HUES64 (cell line): Measurements from ENCODE around the gene ZDHHC14.
A peak's percentile ranks its signal among the peaks of the same experiment; 100 is the strongest.

Experiments used
- H3K27ac ChIP-seq: 2 replicates; pipeline ENCODE4 v1.7.0; 2013; ENCODE audit warnings: low read depth, low read length, inconsistent platforms
- H3K27me3 ChIP-seq: 2 replicates; pipeline ENCODE4 v1.6.1; 2013; ENCODE audit warnings: mild to moderate bottlenecking, low read length; ENCODE audit not compliant: insufficient read depth
- H3K36me3 ChIP-seq: 2 replicates; pipeline ENCODE4 v1.6.1; 2013; ENCODE audit warnings: mild to moderate bottlenecking, low read length; ENCODE audit not compliant: insufficient read depth
- H3K4me1 ChIP-seq: 2 replicates; pipeline ENCODE4 v1.6.1; 2013; ENCODE audit warnings: mild to moderate bottlenecking, low read length, moderate library complexity; ENCODE audit not compliant: insufficient read depth
- H3K4me3 ChIP-seq: 2 replicates; pipeline ENCODE4 v1.5.1; 2013; ENCODE audit warnings: mild to moderate bottlenecking, low read length, moderate library complexity
- H3K9ac ChIP-seq: 2 replicates; pipeline ENCODE4 v1.6.1; 2013; ENCODE audit warnings: mild to moderate bottlenecking, low read depth, low read length
- H3K9me3 ChIP-seq: 2 replicates; pipeline ENCODE4 v1.6.1; 2013; ENCODE audit warnings: low read depth, low read length; ENCODE audit not compliant: insufficient read depth
- WGBS: fragments of 150-250, 120-280 bp; methylation state at CpG from one replicate; pipeline ENCODE4 v1.1.7; 2013; ENCODE audit warnings: missing lambda C conversion rate; 5-methylcytosine and 5-hydroxymethylcytosine counted together

ZDHHC14 gene

GRCh38 chr6:157361886-157362285, 19.1 kb upstream of the ZDHHC14 start:
- H3K4me3 ChIP-seq: no peak overlapping the region
- no peaks in the 10 kb centered on the region for H3K9me3 ChIP-seq
- no peak overlapping the region for H3K9ac ChIP-seq
- H3K27me3 ChIP-seq: no peaks in the 10 kb centered on the region
- H3K4me1 ChIP-seq: no peaks in the 10 kb centered on the region
- no peak overlapping the region for H3K27ac ChIP-seq
- no peaks in the 10 kb centered on the region for H3K36me3 ChIP-seq
- 93% methylated on average over 3 of the region's 3 CpGs for WGBS

GRCh38 chr6:157364705-157365104, 16.3 kb upstream of the ZDHHC14 start:
- Histone ChIP-seq H3K4me1 (no peaks in the 10 kb centered on the region), H3K27me3 (no peaks in the 10 kb centered on the region), H3K4me3 (no peak overlapping the region), H3K9ac (no peak overlapping the region), H3K27ac (no peak overlapping the region), H3K36me3 (no peaks in the 10 kb centered on the region), H3K9me3 (no peaks in the 10 kb centered on the region)
- WGBS: 100% methylated on average over 1 of the region's 1 CpG

- Histone ChIP-seq H3K27me3 (no peaks in the 10 kb centered on the region), H3K9ac (no peak overlapping the region), H3K4me3 (no peak overlapping the region), H3K9me3 (no peaks in the 10 kb centered on the region), H3K27ac (no peak overlapping the region), H3K36me3 (no peaks in the 10 kb centered on the region), H3K4me1 (no peaks in the 10 kb centered on the region)
- WGBS: 92% methylated on average over 10 of the region's 11 CpGs
These were observed 14.3 kb upstream of the ZDHHC14 start for GRCh38 chr6:157366648-157367047.

GRCh38 chr6:157368359-157369049, 12.5 kb upstream of the ZDHHC14 start:
- WGBS: 83% methylated on average over 7 of the region's 7 CpGs
- Histone ChIP-seq H3K9ac (no peak overlapping the region), H3K27me3 (no peaks in the 10 kb centered on the region), H3K36me3 (no peaks in the 10 kb centered on the region), H3K4me1 (no peaks in the 10 kb centered on the region), H3K9me3 (no peaks in the 10 kb centered on the region), H3K4me3 (no peak overlapping the region), H3K27ac (no peak overlapping the region)

GRCh38 chr6:157370755-157371154, 10.2 kb upstream of the ZDHHC14 start:
- Histone ChIP-seq H3K27me3 (no peaks in the 10 kb centered on the region), H3K4me1 (peaks cover 10% of the 10 kb centered on the region), H3K36me3 (no peaks in the 10 kb centered on the region), H3K9ac (no peak overlapping the region), H3K27ac (no peak overlapping the region), H3K4me3 (no peak overlapping the region), H3K9me3 (no peaks in the 10 kb centered on the region)
- WGBS: 100% methylated on average over 1 of the region's 1 CpG

GRCh38 chr6:157372501-157373280, 8.3 kb upstream of the ZDHHC14 start:
- no peak overlapping the region for H3K9ac ChIP-seq
- no peak overlapping the region for H3K4me3 ChIP-seq
- H3K27ac ChIP-seq: no peak overlapping the region
- no peaks in the 10 kb centered on the region for H3K36me3 ChIP-seq
- H3K9me3 ChIP-seq: no peaks in the 10 kb centered on the region
- H3K4me1 ChIP-seq: peaks cover 10% of the 10 kb centered on the region
- WGBS: 97% methylated on average over 9 of the region's 10 CpGs
- H3K27me3 ChIP-seq: peaks cover 8% of the 10 kb centered on the region; the same call in 1 of the 2 replicates

- Histone ChIP-seq H3K4me1 (peaks cover 10% of the 10 kb centered on the region), H3K27ac (0 out of 2 replicates have a peak overlapping the region, but pooled peaks have one; percentile 39), H3K9me3 (no peaks in the 10 kb centered on the region), H3K36me3 (no peaks in the 10 kb centered on the region), H3K27me3 (peaks cover 10% of the 10 kb centered on the region; the same call in 1 of the 2 replicates), H3K9ac (no peak overlapping the region), H3K4me3 (no peak overlapping the region)
- 47% methylated on average over 6 of the region's 6 CpGs for WGBS
These were observed 6.0 kb upstream of the ZDHHC14 start for GRCh38 chr6:157374889-157375443.

- H3K27me3 ChIP-seq: peaks cover 11% of the 10 kb centered on the region; the same call in 1 of the 2 replicates
- no peak overlapping the region for H3K27ac ChIP-seq
- WGBS: no CpG with 5 or more reads among the region's 3 CpGs
- peaks cover 10% of the 10 kb centered on the region for H3K4me1 ChIP-seq
- H3K9me3 ChIP-seq: no peaks in the 10 kb centered on the region
- no peak overlapping the region for H3K4me3 ChIP-seq
- no peak overlapping the region for H3K9ac ChIP-seq
- H3K36me3 ChIP-seq: no peaks in the 10 kb centered on the region
These were observed 4.7 kb upstream of the ZDHHC14 start for GRCh38 chr6:157376241-157376640.

GRCh38 chr6:157376706-157377230, 4.2 kb upstream of the ZDHHC14 start:
- Histone ChIP-seq H3K27me3 (peaks cover 13% of the 10 kb centered on the region; the same call in 1 of the 2 replicates), H3K4me3 (no peak overlapping the region), H3K27ac (no peak overlapping the region), H3K4me1 (peaks cover 10% of the 10 kb centered on the region), H3K9me3 (no peaks in the 10 kb centered on the region), H3K9ac (no peak overlapping the region), H3K36me3 (no peaks in the 10 kb centered on the region)
- 91% methylated on average over 9 of the region's 9 CpGs for WGBS

- peak overlapping the region; percentile 86 for H3K4me3 ChIP-seq
- WGBS: 2% methylated on average over 45 of the region's 45 CpGs
- peak overlapping the region; percentile 42; the same call in 1 of the 2 replicates for H3K9ac ChIP-seq
- no peaks in the 10 kb centered on the region for H3K36me3 ChIP-seq
- peaks cover 42% of the 10 kb centered on the region for H3K27me3 ChIP-seq
- H3K4me1 ChIP-seq: peaks cover 19% of the 10 kb centered on the region
- no peak overlapping the region; the same call in 1 of the 2 replicates for H3K27ac ChIP-seq
- H3K9me3 ChIP-seq: no peaks in the 10 kb centered on the region
These were observed 1.1 kb upstream of the ZDHHC14 start for GRCh38 chr6:157379656-157380457.
